CD4-positive, alpha-beta T cell treated with Interleukin-1 beta for 1 hour (primary cell): ENCODE data around the gene CHIC1.
"Not testable (repeated sequence)": the region's sequence is repeated elsewhere in the genome, so short reads cannot be mapped to it uniquely, and the experiment has no call there.

Experiments
- DNase-seq, 2 donors: peaks; one replicate each; pipeline ENCODE4 v3.0.0-alpha.2; 2020 to 2022

CHIC1 gene

DNA sequence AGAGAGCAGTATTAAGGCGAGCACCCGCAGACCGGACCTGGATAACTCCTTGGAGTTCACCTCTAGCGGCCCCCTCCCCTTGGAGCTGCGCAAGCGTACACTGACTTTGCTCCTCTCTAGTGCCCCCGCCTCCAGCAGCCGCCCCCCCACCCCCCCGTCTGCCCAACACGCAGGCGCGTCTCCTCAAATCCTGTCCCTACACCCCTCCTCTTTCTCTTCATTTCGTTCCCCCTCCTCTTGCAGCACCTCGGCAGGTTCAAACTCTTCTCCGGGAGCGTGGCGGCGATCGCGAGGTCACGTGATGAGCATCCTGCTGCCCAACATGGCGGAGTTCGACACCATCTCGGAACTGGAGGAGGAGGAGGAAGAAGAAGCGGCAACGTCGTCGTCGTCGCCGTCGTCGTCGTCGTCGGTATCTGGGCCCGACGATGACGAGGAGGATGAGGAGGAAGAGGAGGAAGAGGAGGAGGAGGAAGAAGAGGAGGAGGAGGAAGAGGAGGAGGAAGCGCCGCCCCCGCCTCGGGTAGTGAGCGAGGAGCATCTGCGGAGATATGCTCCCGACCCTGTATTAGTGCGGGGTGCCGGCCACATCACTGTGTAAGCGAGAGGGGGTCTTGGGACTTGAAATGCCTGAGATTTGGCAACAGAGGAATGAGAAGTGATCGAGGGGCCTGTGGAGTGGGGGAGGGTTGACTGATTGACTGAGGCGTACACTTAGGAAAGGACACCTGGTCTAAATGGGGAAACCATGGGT lies at the start of gene CHIC1:
Gene CHIC1 (plus strand): TSS at position 214 of the 754 bp plus-strand sequence. CDS start 88 bp downstream, at position 302.
- peak; percentile 80 to 81 for DNase-seq

DNA sequence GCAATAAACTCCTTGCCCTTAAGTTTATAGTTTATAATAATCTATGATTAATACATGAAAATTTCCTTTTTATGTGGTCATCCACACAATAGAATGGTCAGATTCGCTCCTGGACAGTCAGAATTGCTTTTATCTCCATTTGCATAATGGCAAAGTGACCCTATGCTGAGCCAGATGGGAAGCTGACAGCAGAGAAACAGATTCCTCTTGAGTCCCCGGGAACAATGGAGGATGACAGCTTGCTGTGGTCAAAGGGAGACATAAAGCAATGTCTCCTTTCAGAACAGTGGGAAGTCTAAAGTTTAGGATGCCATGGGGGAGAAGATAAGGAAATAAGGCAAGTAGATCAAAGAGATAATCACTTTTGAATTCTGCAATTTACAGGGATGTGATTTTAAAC lies 40.2 kb upstream of the CHIC1 start:
- DNase-seq: not testable (repeated sequence)

DNA sequence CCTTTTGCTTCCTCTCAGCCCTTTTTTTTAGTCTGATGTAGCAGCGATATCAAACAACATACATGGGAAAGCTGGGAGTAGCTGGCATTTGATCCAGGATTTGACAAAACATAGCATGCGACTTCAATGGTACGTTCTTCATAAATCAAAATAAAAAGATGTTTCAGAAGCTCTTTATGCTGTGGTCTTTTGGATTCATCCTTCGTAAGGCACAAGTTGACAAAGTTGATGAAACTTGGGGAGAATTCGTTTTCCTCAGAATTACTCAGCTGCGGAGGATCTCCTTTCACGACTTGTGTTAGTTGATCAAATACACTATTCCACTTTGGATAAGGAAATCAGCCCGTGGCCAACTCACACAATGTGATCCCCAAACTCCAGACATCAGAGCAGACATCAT lies 38.1 kb upstream of the CHIC1 start:
- no peak for DNase-seq

DNA sequence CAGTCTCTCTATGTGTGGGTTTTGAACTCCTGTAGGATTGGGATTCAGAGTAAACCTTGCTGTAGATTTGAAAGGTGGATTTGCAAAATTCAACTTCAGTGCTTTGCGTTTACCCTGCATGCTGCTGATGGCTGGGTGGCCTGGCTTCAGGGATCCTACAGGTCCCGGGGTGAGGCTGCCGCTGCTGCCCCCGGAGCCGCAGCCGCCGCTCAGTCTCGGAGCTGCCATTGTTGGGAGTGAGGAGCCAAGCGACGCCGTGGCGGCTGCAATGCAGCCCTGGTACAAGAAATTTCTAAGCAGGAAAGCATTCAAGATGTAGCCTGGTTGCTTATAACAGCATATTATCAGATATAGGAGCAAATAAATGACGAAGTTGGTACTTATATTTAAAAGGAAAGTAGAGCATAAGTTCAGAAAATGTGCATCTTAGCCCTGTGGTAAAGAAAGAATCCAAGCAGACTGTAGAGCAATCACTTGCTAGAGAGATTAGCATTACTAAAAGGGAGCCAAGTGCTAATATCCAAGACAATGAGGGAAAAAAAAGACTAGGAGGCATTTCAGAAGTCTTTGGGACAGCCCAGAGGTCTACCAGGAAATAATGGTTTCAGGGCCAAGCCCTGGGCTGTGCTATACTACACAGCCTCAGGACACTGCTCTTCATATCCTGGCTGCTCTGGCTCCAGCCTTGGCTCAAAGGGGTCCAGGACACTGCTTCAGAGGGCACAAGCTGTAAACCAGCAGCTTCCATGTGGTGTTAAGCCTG lies 36.9 kb upstream of the CHIC1 start:
- DNase-seq: no peak

DNA sequence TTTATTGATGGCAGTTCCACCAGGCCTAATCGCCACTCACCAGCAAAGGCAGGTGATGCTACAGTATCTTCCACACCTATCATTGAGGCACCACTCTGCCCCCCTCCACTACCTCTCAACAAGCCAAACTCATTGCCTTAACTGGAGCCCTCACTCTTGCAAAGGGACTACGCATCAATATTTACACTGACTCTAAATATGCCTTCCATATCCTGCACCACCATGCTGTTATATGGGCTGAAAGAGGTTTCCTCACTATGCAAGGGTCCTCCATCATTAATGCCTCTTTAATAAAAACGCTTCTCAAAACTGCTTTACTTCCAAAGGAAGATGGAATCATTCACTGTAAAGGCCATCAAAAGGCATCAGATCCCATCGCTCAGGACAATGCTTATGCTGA lies 31.3 kb upstream of the CHIC1 start:
- DNase-seq: not testable (repeated sequence)

DNA sequence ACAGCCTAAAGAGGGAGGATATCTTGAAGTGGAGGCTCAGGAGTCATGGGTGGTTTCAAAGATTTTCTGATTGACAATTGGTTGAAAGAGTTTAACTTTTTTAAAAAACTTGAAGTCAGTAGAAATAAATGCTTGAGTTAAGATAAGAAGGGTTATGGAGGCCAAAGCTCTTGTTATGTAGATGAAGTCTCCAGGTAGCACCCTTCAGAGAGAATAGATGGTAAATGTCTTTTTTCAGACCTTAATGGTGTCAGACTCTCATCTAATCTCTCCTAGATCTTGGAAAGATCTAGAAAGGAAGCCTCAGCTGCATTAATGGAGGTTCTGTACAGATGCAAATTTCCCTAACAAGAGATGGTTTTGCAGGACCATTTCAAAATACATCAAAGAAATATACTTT lies 6.8 kb upstream of the CHIC1 start:
- no peak for DNase-seq

DNA sequence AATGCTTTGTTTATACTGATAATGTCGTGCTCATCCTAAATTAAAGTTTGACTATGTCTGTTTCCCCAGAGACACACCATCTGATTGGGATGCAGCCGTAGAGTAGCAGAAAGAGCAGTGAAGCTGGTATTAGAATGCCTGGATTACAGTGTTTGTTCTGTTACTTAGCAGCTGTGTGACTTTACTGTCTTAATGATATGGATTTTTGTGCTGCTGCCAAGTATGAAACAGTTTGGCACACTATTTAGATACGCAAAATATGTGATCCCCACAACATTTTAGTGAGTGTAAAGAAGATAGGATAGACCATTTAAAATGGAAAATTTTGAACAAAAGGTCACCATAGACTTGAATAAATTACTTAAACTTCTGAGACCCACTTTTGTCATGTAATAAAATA lies 1.2 kb upstream of the CHIC1 start:
- DNase-seq: no peak

DNA sequence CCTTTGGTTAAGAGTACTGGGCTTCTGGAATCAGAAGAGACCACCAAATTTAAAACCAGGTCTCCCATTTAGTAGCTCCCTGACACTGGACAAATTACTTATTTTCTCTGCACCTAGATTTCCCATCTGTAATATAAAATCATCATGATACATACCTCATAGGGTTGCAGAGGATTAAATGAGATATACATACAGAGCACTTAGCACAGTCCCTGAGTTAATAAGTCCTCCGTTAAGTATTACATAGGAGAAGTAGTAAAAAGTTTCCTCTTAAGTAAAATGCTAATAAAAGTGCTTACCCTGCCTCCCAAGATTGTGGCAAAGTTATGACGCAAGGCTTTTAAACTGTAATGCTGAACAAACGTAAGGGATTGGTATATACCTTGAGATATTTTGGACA lies 539 bp upstream of the CHIC1 start:
- DNase-seq: no peak

DNA sequence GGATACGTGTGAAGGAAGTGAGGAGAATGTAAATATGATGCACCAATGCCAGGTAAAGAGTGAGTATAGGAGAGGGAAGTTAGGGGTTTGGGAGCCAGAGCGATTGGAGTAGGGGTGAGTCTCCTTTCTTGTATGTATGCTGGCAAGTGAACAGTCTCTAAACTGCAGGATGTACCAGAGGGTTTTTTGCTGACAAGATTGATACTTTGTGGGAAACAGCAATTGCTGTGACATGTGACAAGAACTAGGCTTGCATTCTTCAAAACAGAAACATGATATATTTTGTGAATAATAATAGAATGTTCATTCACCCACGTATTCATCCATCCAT lies 706 bp downstream of the CHIC1 start:
- peak in 1 of 2 donors; percentile 26 for DNase-seq

DNA sequence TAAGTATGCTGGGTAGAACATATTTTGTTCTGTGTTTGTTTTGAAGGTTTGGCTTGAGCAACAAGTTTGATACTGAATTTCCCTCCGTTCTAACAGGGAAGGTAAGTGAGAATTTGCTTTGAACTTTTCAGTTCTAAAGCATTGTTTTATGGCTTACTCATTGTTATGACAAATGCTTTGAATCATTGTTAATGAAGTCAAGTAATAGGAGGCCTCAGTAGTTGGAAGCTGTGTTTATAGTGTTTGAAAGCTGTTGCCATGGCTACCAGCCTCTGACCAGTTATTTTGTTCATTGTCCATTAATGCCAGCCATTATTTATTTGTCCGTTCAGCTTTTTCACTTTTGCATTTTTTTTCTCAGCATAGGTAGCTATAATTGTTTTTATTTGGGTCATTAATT lies 14.4 kb downstream of the CHIC1 start:
- no peak for DNase-seq

DNA sequence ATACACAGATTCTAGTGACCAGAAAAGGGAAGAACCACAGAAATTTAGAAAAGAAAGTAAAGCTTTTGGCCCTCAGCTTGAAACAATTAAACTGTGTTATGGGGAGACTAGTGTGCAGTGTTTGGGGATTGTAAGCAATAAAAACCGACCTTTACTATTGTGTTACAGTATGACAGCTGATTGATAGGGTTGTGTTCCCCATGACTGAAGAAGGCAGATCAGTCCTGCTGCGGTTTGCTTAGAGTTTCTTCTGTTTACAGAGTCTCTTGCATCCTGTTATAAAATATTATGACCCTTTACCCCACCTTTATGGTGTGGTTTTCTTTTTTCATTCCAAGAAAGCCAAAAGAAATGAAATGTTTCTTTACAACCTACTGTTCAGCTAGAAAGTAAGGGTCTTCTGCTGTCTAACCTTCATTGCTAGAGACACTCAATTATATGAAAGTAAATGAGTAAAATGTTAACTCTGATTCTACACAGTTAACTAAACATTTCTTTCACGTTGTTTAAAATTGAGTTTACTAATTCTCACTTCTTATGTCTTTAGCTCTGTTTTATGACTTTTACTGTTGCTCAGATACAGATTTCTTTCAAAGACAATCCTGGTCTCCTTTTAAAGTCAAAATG lies 18.1 kb downstream of the CHIC1 start:
- no peak for DNase-seq

DNA sequence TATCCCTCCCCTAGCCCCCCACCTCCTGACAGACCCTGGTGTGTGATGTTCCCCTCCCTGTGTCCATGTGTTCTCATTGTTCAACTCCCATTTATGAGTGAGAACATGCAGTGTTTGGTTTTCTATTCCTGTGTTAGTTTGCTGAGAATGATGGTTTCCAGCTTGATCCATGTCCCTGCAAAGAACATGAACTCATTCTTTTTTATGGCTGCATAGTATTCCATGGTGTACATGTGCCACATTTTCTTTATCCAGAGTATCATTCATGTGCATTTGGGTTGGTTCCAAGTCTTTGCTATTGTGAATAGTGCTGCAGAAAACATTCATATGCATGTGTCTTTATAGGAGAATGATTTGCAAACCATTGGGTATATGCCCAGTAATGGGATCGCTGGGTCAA lies 34.8 kb downstream of the CHIC1 start:
- DNase-seq: not testable (repeated sequence)

DNA sequence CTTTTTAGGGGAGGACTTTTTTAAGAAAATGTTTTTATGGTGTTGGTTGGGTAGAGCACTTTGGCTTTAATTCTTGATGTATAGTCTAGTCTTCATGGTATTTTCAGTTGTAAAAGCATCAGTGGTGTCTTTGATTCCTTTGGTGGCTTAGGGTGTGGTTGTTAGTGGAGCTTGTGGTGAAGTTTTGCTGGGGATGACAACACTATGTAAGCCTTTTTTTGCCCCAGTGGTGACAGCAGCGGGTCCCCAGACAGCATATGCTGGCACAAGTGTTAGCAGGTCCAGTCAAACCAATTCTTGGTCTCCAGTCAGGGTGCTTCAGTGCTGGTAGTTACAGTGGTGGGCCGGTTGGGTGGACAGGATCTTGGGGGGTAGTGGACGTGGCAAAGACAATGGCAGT lies 52.0 kb downstream of the CHIC1 start:
- peak in 1 of 2 donors; percentile 0 for DNase-seq

DNA sequence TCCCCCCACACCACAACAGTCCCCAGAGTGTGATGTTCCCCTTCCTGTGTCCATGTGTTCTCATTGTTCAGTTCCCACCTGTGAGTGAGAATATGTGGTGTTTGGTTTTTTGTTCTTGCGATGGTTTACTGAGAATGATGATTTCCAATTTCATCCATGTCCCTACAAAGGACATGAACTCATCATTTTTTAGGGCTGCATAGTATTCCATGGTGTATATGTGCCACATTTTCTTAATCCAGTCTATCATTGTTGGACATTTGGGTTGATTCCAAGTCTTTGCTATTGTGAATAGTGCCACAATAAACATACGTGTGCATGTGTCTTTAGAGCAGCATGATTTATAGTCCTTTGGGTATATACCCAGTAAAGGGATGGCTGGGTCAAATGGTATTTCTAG lies 78.7 kb downstream of the CHIC1 start:
- not testable (repeated sequence) for DNase-seq

DNA sequence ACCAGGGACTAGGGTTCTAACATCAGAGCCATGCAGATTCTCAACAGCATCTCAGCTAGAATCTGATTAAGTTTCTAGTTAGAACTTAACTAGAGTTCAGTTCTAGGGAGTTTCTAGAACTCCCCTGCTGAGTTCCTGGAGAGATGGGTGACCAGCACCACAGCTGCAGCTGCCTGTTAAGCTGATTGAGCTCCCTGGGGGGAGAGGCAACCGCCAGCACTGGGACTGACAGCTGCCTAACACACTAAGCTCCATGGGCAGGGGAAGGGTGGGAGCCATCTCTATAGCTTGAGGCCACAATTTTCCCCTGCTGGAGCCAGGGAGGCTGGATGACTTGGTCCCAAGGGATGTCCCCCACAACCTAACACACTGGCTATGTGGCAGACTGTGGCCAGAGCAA lies 84.2 kb downstream of the CHIC1 start:
- DNase-seq: no peak

DNA sequence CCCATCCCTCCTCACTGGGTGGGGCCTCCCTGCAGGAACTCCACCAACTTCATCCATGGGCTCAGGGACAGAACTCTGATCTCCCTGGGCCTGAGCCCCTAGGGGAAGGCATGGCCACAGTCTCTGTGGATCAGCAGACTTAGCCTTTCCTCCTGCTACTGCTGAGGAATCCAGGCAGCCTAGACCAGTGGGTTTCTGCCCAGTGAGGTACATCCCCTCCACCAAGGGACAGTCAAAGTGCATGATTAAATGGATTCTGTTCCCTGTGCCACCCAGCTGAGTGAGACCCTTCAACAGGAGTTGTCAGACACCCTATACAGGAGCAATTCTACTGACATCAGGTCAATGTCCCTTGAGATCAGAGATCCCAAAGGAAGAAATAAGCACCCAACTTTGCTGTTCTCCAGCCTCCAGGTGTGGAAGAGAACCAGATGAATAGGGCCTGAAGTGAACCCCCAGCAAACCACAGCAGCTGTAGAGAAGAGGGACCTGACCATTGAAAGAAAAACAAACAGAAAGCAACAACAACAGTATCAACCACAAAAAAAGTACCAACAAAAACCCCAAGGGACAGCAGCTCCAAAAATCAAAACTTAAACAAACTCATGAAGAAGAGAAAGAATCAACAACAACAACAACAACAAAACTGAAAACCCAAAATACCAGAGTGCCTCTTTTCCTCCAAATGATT lies 84.8 kb downstream of the CHIC1 start:
- no peak for DNase-seq

DNA sequence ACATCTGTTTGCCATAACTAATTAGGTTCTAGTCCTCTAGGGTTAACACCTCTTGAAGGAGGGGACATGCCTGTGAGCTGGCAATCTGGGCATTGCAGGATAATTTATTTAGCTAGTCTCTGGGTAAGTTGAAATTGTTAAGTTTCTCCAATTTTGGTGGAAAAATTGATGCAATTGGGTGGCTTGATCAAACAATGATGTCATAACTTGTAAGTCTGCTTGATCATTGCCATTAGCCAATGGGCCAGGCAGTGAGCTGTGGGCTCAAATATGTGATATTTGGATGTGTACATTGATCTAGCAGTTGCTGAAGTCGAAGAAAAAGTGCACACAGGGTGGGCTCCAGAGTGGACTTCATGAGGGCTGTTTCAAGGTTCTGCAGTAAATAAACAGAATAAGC lies 98.3 kb downstream of the CHIC1 start:
- not testable (repeated sequence) for DNase-seq

DNA sequence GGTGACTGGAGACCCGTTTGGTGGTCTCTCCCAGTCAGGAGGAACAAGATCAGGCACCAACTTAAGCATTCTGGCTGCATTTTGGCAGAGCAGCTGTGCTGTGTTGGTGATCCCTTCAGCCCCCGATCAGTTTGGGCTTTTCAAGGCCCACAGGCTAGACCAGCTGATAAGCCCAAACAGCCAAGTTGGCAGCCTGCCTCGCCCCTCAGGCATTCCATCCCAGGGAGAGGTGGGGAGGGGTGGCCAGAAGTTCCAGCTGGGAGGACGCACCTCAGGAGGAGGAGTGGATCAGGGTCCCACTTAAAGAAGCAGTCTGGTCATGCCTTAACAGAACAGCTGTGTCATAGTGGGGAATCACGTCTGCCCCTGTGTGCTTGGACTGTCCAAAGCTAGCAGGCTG lies 105.8 kb downstream of the CHIC1 start:
- no peak for DNase-seq

DNA sequence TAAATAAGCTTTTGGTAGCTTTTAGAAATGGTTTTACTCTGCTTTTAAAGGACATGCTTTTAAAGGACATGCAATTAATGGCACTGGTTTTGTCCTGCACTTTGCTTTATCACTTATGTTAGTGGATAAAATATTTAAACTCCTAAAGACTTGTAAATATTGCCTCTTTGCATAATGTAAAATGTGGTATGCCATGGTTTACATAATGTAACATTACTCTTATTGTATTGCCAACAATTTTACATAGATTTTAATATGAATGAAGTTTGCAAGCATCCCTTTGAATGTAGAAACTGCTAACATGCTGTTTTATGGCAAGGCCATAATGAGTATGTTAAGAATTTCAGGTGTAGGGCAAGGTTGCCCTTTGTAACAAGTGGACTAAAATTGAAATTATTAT lies 118.4 kb downstream of the CHIC1 start:
- no peak for DNase-seq

DNA sequence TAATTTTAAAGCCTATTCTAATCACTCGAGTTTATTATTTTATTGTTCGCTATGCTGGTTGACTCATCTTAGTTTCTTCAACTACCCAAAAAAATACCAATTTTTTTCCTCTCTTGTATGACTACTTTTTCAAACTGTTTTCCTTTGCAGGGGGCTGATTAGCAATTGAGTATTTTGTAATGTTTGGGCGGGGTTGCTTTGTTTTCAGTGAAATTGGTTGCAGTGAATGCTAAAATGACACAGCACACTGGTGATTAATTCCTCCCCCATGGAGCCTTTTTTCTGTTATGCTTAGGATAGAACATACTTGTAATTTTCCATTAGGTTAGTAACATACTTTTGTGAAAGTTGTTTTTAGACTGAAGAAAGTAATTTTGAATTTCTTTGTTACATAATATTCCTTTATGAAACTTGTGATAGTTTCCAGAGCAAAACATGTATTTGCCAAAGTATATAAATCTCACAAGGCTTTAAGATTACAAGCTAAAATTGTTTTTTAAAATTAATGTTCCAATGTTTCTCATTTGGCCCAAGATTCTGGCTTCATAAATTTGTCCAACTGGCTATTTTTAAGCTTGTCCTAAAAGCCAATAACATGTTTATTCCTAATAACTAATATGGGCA lies 120.4 kb downstream of the CHIC1 start:
- DNase-seq: no peak

DNA sequence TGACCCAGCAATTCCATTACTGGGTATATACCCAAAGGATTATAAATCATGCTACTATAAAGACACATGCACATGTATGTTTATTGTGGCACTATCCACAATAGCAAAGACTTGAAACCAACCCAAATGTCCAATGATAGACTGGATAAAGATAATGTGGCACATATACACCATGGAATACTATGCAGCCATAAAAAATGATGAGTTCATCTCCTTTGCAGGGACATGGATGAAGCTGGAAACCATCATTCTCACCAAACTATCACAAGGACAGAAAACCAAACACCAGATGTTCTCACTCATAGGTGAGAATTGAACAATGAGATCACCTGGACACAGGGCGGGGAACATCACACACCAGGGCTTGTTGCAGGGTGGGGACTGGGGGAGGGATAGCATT lies 144.0 kb downstream of the CHIC1 start:
- DNase-seq: not testable (repeated sequence)

DNA sequence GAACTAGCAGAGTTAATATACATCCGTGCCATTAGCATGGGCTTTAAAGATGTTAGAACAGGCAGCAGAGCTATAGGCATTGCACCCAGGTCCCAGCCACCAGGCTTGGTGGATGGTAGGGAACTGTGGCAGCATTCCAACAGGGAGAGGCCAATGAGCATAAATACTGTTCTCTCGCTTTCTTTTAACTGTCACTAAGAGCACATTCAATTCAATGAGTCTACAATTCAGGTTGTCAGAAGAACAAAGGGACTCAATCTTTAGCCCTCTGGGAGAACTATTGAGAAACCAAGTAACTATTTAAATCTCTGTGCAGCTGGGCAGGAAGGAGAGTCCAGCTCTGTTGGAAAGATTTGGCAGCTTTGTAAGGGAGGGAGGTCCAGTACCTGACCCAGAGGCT lies 165.6 kb downstream of the CHIC1 start:
- DNase-seq: no peak
